Panc1 (cell line): ENCODE data around the gene CDK6.

Experiments
- CTCF ChIP-seq: fragments of 450-650 bp; IDR thresholded peaks from 2 replicates; pipeline ENCODE4 v1.5.1; 2017; ENCODE audit warnings: mild to moderate bottlenecking
- POLR2AphosphoS5 ChIP-seq: IDR thresholded peaks from 2 replicates; pipeline ENCODE4 v1.6.1; 2012; ENCODE audit warnings: mild to moderate bottlenecking, low read depth, low read length, moderate library complexity
- SIN3A ChIP-seq: IDR thresholded peaks from 2 replicates; pipeline ENCODE4 v1.6.1; 2012; ENCODE audit warnings: low read depth, mild to moderate bottlenecking, low read length, moderate library complexity, borderline replicate concordance; ENCODE audit not compliant: insufficient read depth
- TCF7L2 ChIP-seq: IDR thresholded peaks from 2 replicates; pipeline ENCODE4 v1.6.1; 2011; ENCODE audit warnings: mild to moderate bottlenecking, low read depth, low read length, inconsistent platforms
- TF ChIP-seq, protein P1 (sequence below), 2 experiments: IDR thresholded peaks; 2 replicates each; pipeline ENCODE4 v1.6.1; 2011 to 2012; ENCODE audit warnings: low read depth in 2 of 2, control low read depth in 1 of 2, low read length in 1 of 2, mild to moderate bottlenecking in 1 of 2, moderate library complexity in 1 of 2; ENCODE audit not compliant: insufficient read depth in 1 of 2

GRCh38 chr7:92709912-92710311 lies 126.5 kb downstream of the CDK6 start:
- TF ChIP-seq CTCF = no peak
- no peak for TF ChIP-seq POLR2AphosphoS5
- TF ChIP-seq, protein P1, sequence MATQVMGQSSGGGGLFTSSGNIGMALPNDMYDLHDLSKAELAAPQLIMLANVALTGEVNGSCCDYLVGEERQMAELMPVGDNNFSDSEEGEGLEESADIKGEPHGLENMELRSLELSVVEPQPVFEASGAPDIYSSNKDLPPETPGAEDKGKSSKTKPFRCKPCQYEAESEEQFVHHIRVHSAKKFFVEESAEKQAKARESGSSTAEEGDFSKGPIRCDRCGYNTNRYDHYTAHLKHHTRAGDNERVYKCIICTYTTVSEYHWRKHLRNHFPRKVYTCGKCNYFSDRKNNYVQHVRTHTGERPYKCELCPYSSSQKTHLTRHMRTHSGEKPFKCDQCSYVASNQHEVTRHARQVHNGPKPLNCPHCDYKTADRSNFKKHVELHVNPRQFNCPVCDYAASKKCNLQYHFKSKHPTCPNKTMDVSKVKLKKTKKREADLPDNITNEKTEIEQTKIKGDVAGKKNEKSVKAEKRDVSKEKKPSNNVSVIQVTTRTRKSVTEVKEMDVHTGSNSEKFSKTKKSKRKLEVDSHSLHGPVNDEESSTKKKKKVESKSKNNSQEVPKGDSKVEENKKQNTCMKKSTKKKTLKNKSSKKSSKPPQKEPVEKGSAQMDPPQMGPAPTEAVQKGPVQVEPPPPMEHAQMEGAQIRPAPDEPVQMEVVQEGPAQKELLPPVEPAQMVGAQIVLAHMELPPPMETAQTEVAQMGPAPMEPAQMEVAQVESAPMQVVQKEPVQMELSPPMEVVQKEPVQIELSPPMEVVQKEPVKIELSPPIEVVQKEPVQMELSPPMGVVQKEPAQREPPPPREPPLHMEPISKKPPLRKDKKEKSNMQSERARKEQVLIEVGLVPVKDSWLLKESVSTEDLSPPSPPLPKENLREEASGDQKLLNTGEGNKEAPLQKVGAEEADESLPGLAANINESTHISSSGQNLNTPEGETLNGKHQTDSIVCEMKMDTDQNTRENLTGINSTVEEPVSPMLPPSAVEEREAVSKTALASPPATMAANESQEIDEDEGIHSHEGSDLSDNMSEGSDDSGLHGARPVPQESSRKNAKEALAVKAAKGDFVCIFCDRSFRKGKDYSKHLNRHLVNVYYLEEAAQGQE (IDR thresholded peaks at IDR 0.05; ENCODE audit: insufficient read depth in 1 of 2, low read depth in 2 of 2, low read length in 1 of 2) = no peak
- no peak for TF ChIP-seq SIN3A
- no peak for TF ChIP-seq TCF7L2
